Measurements from ENCODE around the gene FAM149B1.

GRCh38 chr10:73131301-73131700, 36.6 kb upstream of the FAM149B1 start:
- no peak for TF ChIP-seq CTCF (conservative IDR thresholded peaks at IDR 0.05)
- no peak for TF ChIP-seq ZFX (IDR thresholded peaks at IDR 0.05)
